Measurements from ENCODE around the gene UAP1.

The UAP1 gene

GRCh38 chr1:162612606-162613400, 51.3 kb downstream of the UAP1 start:
- no peak for DNase-seq (ENCODE audit: low read depth in 2 of 2)

- DNase-seq (ENCODE audit: low read depth in 2 of 2), result no peak
These were observed 55.3 kb downstream of the UAP1 start for GRCh38 chr1:162616848-162617247.

GRCh38 chr1:162617513-162617912, 56.0 kb downstream of the UAP1 start:
- no peak for DNase-seq (ENCODE audit: low read depth in 2 of 2)

- DNase-seq (ENCODE audit: low read depth in 2 of 2), result no peak
These were observed 57.6 kb downstream of the UAP1 start for GRCh38 chr1:162619076-162619475.

- DNase-seq (ENCODE audit: low read depth in 2 of 2), result no peak
These were observed 59.7 kb downstream of the UAP1 start for GRCh38 chr1:162621256-162621655.

GRCh38 chr1:162625679-162626078, 64.2 kb downstream of the UAP1 start:
- DNase-seq (ENCODE audit: low read depth in 2 of 2), result no peak

- no peak for DNase-seq (ENCODE audit: low read depth in 2 of 2)
These were observed 64.6 kb downstream of the UAP1 start for GRCh38 chr1:162626094-162626493.

GRCh38 chr1:162626761-162627160, 65.2 kb downstream of the UAP1 start:
- DNase-seq (ENCODE audit: low read depth in 2 of 2), result no peak

GRCh38 chr1:162627662-162628296, 66.3 kb downstream of the UAP1 start:
- no peak for DNase-seq (ENCODE audit: low read depth in 2 of 2)

- DNase-seq (ENCODE audit: low read depth in 2 of 2), result no peak
These were observed 67.6 kb downstream of the UAP1 start for GRCh38 chr1:162629077-162629627.

- DNase-seq (ENCODE audit: low read depth in 2 of 2), result no peak
These were observed 68.1 kb downstream of the UAP1 start for GRCh38 chr1:162629651-162630050.

- no peak for DNase-seq (ENCODE audit: low read depth in 2 of 2)
These were observed 70.1 kb downstream of the UAP1 start for GRCh38 chr1:162631546-162632191.

GRCh38 chr1:162632217-162632666, 70.7 kb downstream of the UAP1 start, which contains the start of gene DDR2:
DDR2 (plus strand) TSS chr1:162632464; CDS start chr1:162719064, 86,600 bp downstream.
- DNase-seq (ENCODE audit: low read depth in 2 of 2), result no peak

- DNase-seq (ENCODE audit: low read depth in 2 of 2), result no peak
These were observed 71.2 kb downstream of the UAP1 start for GRCh38 chr1:162632698-162633080.

- no peak for DNase-seq (ENCODE audit: low read depth in 2 of 2)
These were observed 71.7 kb downstream of the UAP1 start for GRCh38 chr1:162633081-162633762.

GRCh38 chr1:162635418-162635817, 73.9 kb downstream of the UAP1 start:
- no peak for DNase-seq (ENCODE audit: low read depth in 2 of 2)

- DNase-seq (ENCODE audit: low read depth in 2 of 2), result no peak
These were observed 78.2 kb downstream of the UAP1 start for GRCh38 chr1:162639718-162640117.

- DNase-seq (ENCODE audit: low read depth in 2 of 2), result no peak
These were observed 79.6 kb downstream of the UAP1 start for GRCh38 chr1:162641114-162641513.

- DNase-seq (ENCODE audit: low read depth in 2 of 2), result no peak
These were observed 83.4 kb downstream of the UAP1 start for GRCh38 chr1:162644986-162645314.

GRCh38 chr1:162645666-162646065, 84.1 kb downstream of the UAP1 start:
- no peak for DNase-seq (ENCODE audit: low read depth in 2 of 2)

GRCh38 chr1:162649583-162649982, 88.1 kb downstream of the UAP1 start:
- DNase-seq (ENCODE audit: low read depth in 2 of 2), result no peak

Measured in stimulated activated CD4-positive, alpha-beta T cell treated with anti-CD3 and anti-CD28 coated beads, Interleukin-1b, Interleukin-23, amount 100 ng/mL, for 1 hour (primary cell).